ENCODE measurements around the gene BEND3.
"Not testable (repeated sequence)": the region's sequence is repeated elsewhere in the genome, so short reads cannot be mapped to it uniquely, and the experiment has no call there.

The BEND3 gene

DNA sequence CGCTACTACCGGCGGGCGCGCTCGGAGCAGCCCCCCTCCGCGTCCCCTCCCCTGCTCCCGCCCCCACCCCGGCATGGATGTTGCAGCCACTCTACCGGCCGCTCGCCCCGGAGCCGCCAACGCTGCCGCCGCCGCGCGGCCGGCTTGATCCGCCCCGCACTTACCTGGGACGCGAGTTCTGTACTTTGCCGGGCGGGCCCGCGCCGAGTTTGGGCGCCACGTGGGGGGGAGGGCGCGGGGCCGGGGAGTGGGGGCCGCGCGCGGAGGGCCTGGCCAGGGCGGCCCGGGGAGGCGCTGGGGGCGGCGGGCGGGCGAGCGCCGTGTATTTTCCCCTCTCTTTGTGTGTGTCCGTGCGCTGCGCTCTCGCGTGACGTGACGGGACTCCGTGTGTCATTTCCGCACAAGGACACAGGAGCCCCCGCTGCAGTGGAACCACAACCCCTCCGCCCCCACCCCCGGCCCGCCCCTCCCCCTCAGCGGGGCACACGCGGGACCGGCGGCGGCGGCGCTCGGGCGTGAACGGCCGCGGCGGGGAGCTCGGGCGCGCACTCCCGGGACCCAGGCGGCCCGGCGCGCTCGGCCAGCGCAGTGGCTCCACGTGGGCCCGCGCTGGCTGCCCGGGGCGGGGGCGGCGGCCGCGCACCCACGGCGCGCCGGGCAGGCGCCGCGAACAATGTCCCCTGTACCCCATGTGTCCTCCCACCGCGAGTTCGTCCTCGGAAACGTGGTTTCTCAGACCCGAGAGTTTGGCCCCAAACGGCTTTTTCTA is at the start of gene BEND3:
TSS of gene BEND3 (minus strand) at position 590 of the 769 bp plus-strand sequence. CDS start 16,230 bp downstream, outside the sequence.
- no peak for DNase-seq

DNA sequence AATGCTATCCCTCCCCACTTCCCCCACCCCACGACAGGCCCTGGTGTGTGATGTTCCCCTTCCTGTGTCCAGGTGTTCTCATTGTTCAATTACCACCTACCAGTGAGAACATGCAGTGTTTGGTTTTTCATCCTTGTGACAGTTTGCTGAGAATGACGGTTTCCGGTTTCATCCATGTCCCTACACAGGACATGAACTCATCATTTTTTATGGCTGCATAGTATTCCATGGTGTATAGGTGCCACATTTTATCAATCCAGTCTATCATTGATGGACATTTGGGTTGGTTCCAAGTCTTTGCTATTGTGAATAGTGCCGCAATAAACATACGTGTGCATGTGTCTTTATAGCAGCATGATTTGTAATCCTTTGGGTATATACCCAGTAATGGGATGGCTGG is 49.0 kb upstream of the BEND3 start:
- DNase-seq = not testable (repeated sequence)

DNA sequence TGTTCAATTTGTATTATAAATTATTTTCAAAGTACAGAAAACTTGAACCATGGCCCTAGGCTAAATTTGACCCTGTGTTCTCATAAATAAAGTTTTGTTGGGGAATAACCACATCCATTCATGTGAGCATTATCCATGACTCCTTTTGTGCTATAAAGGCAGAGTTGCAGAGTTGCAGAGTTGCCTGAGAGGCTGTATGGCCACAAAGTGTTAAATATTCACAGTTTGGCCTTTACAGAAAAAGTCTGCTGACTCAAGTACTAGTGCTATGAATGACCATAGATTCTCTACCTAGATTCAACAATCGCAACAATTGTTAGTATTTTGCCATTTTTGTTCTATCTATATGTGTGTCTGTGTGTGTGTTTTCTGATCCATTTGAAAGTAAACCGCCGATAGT is 46.2 kb upstream of the BEND3 start:
- DNase-seq = no peak

GRCh38 chr6:107156617-107157016 is 41.3 kb upstream of the BEND3 start:
- DNase-seq = no peak

DNA sequence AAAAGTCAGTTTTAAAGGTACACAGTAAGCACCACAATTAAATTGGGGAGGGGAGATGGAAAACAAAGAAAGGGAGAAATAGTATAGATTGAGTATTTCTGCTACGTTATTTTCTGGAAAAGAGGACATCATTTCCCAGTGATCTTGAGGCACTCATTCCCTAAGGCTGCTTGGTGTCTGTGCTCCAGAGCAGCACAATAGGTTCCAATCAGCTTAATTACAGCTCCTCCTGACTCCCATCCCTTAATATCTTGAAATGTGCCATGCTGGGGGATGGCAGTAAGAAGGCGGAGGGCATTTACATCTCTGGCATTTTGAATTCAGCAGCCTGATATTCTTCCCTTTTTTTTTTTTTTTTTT is 39.5 kb upstream of the BEND3 start:
- no peak for DNase-seq

GRCh38 chr6:107154131-107154800 is 39.0 kb upstream of the BEND3 start:
- no peak for DNase-seq

- no peak for DNase-seq
These were observed 37.5 kb upstream of the BEND3 start for GRCh38 chr6:107152638-107153430.

DNA sequence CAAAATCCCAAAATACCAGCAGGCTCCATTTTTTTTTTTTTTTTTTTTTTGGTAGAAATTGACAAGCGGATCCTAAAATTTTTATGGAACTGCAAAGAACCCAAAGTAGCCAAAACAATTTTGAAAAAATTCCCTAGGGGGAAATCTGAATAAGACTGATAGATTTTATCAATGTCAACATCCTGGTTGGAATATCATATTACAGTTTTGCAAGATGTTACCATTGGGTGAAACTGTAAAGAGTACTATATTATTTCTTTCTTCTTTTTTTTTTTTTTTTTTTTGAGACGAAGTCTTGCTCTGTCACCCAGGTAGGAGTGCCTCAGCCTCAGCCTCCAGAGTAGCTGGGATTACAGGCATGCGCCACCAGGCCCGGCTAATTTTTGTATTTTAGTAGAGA is 29.4 kb upstream of the BEND3 start:
- DNase-seq = no peak

GRCh38 chr6:107144014-107144413 is 28.7 kb upstream of the BEND3 start:
- no peak for DNase-seq

GRCh38 chr6:107140581-107140980 is 25.3 kb upstream of the BEND3 start:
- DNase-seq = no peak

- DNase-seq = not testable (repeated sequence)
These were observed 21.0 kb upstream of the BEND3 start for GRCh38 chr6:107136324-107136723.

DNA sequence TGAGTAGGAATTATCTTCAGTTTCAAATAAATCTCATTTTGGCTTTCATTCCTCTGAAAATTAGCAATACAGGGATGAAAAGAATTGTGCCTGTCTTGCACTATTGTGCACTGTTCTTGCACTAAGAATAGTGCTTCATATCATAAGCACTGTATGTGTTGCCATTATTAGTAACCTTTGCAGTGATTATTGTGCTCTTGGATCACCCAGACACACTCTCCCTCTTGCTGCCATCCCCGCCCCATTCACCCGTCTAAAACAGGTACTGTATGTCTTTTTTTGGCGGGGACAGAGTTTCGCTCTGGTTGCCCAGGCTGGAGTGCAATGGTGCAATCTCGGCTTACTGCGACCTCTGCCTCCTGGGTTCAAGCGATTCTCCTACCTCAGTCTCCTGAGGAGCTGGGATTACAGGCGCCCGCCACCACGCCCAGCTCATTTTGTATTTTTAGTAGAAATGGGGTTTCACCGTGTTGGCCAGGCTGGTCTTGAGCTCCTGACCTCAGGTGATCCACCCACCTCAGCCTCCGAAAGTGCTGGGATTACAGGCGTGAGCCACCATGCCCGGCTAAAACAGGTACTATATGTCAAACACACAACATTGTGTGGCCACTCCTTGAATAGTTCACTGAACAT is 19.8 kb upstream of the BEND3 start:
- not testable (repeated sequence) for DNase-seq

- no peak for DNase-seq
These were observed 17.1 kb upstream of the BEND3 start for GRCh38 chr6:107132330-107132954.

GRCh38 chr6:107129370-107129925 is 14.1 kb upstream of the BEND3 start:
- DNase-seq = no peak

GRCh38 chr6:107128577-107128976 is 13.3 kb upstream of the BEND3 start:
- no peak for DNase-seq

GRCh38 chr6:107128175-107128574 is 12.9 kb upstream of the BEND3 start:
- DNase-seq = no peak

DNA sequence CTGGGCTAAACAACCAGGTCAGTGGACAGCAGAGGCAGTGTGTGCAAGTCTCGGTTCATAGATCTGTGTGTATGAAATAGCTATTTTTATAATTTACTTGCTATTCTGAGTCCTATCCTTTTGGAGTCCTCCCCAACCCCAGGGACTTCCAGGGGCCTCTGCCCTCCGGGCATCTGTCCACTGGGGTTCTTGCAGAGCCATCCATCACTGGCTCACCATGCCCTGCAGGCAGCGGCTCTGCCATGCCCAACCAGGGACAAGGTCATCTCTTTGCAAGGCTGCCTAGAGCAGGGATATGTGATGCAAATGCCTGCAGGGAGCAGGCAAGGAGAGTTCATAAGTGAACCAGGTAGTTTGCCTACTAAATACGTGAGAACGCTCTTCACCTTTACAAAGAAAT is 10.5 kb upstream of the BEND3 start:
- DNase-seq = no peak

GRCh38 chr6:107124934-107125348 is 9.6 kb upstream of the BEND3 start:
- no peak for DNase-seq

GRCh38 chr6:107123501-107123900 is 8.2 kb upstream of the BEND3 start:
- DNase-seq = no peak

- DNase-seq = no peak
These were observed 7.4 kb upstream of the BEND3 start for GRCh38 chr6:107122748-107123147.

GRCh38 chr6:107121964-107122495 is 6.7 kb upstream of the BEND3 start:
- DNase-seq = no peak

GRCh38 chr6:107121266-107121665 is 6.0 kb upstream of the BEND3 start:
- no peak for DNase-seq
